HepG2 (cell line): Measurements from ENCODE around the gene GADD45GIP1. TPM values are rescaled to one million over a fixed set of nuclear protein-coding genes. Genes with fewer than 3 reads are reported as not detected.

Experiments used
- CENPT ChIP-seq: sonication (generic); formaldehyde crosslinking; IDR thresholded peaks from 2 replicates; pipeline ENCODE4 v1.8.0; 2022; ENCODE audit warnings: low read depth, mild to moderate bottlenecking, moderate library complexity, missing genetic modification reagents
- GTF3A ChIP-seq: sonication (generic); formaldehyde crosslinking; conservative IDR thresholded peaks from 2 replicates; pipeline ENCODE4 v1.4.0; 2020; ENCODE audit warnings: mild to moderate bottlenecking, missing genetic modification reagents
- PAF1 ChIP-seq: IDR thresholded peaks from 2 replicates; pipeline ENCODE4 v1.6.1; 2016; ENCODE audit warnings: missing genetic modification reagents, missing compliant biosample characterization
- PCBP1 ChIP-seq: fragments of 200-400 bp; formaldehyde crosslinking; IDR thresholded peaks from 2 replicates; pipeline ENCODE4 v1.6.1; 2017; ENCODE audit warnings: mild to moderate bottlenecking, low read depth, low read length, borderline replicate concordance
- RAD21 ChIP-seq: fragments of 450-650 bp; formaldehyde crosslinking; IDR thresholded peaks from 2 replicates; pipeline ENCODE4 v1.5.0; 2020; ENCODE audit warnings: mild to moderate bottlenecking
- RARG ChIP-seq: sonication (generic); formaldehyde crosslinking; IDR thresholded peaks from 2 replicates; pipeline ENCODE4 v1.4.0; 2020; ENCODE audit warnings: low read depth, mild to moderate bottlenecking, missing genetic modification reagents
- REL ChIP-seq: sonication (generic); formaldehyde crosslinking; conservative IDR thresholded peaks from 2 replicates; pipeline ENCODE4 v1.8.0; 2022; ENCODE audit warnings: mild to moderate bottlenecking, missing genetic modification reagents, moderate library complexity
- SMC3 ChIP-seq: IDR thresholded peaks from 2 replicates; pipeline ENCODE4 v1.6.1; 2011; ENCODE audit warnings: low read length, improper control_type of control experiment
- SNAI1 ChIP-seq: sonication (generic); formaldehyde crosslinking; IDR thresholded peaks from 2 replicates; pipeline ENCODE4 v1.5.0; 2020; ENCODE audit warnings: mild to moderate bottlenecking, missing genetic modification reagents, borderline replicate concordance
- SP5 ChIP-seq: IDR thresholded peaks from 2 replicates; pipeline ENCODE4 v1.6.1; 2016; ENCODE audit warnings: low read depth, borderline replicate concordance
- SRF ChIP-seq: IDR thresholded peaks from 2 replicates; pipeline ENCODE4 v1.6.1; 2011; ENCODE audit warnings: mild to moderate bottlenecking, low read depth, low read length, moderate library complexity
- SRSF9 ChIP-seq: fragments of 200-400 bp; formaldehyde crosslinking; IDR thresholded peaks from 2 replicates; pipeline ENCODE4 v1.6.1; 2018; ENCODE audit warnings: borderline replicate concordance, mild to moderate bottlenecking, low read depth, low read length; ENCODE audit not compliant: insufficient read depth, poor library complexity, severe bottlenecking
- ZBTB7A ChIP-seq: sonication (generic); formaldehyde crosslinking; IDR thresholded peaks from 2 replicates; pipeline ENCODE4 v1.8.0; 2022; ENCODE audit warnings: mild to moderate bottlenecking, missing genetic modification reagents
- ZNF235 ChIP-seq: sonication (generic); formaldehyde crosslinking; IDR thresholded peaks from 2 replicates; pipeline ENCODE4 v1.8.1; 2023; ENCODE audit warnings: mild to moderate bottlenecking, missing genetic modification reagents, borderline replicate concordance
- ZNF792 ChIP-seq: IDR thresholded peaks from 2 replicates; pipeline ENCODE4 v1.6.1; 2016
- polyA plus RNA-seq, 8 experiments: library from polyadenylated mRNA; depleted of rRNA in 3 of 8; stranded (reverse) in 7 of 8; unstranded in 1 of 8; fragments of >200 nt; fragmentation: Illumina TruSeq in 4 of 8; extraction: Trizol in 4 of 8; gene quantifications; 2 replicates each; pipeline versions ENCODE4 v1.2.1 to v1.2.3, GENCODE V29; 2011 to 2016; ENCODE audit warnings: low read depth in 4 of 8, missing spikeins in 1 of 8, mixed read lengths in 1 of 8; ENCODE audit not compliant: insufficient read depth in 1 of 8
- total RNA-seq, 5 experiments: library from RNA; depleted of rRNA; stranded (reverse); fragments of >200 nt; fragmentation: Illumina TruSeq; extraction: Trizol; gene quantifications; 2 replicates each; pipeline ENCODE4 v1.2.3, GENCODE V29; 2016; ENCODE audit warnings: low read depth in 1 of 5
- TF ChIP-seq, protein P1 (sequence below): sonication (generic); formaldehyde crosslinking; conservative IDR thresholded peaks from 2 replicates; pipeline ENCODE4 v1.4.0; 2020; ENCODE audit warnings: mild to moderate bottlenecking, missing genetic modification reagents, moderate library complexity
- TF ChIP-seq, protein P2 (sequence below): sonication (generic); formaldehyde crosslinking; IDR thresholded peaks from 2 replicates; pipeline ENCODE4 v1.4.0; 2020; ENCODE audit warnings: missing genetic modification reagents
- TF ChIP-seq, protein P3 (sequence below): sonication (generic); formaldehyde crosslinking; conservative IDR thresholded peaks from 2 replicates; pipeline ENCODE4 v1.8.1; 2023; ENCODE audit warnings: missing genetic modification reagents
- TF ChIP-seq, protein P4 (sequence below): IDR thresholded peaks from 2 replicates; pipeline ENCODE4 v1.6.1; 2018; ENCODE audit warnings: missing genetic modification reagents, mild to moderate bottlenecking, missing compliant biosample characterization

GADD45GIP1 gene
- total and polyA plus RNA-seq, 2 of the 13 experiments (the other 11 are each of a cell fraction or from before 2014, with no cell fraction given), result 24.6 to 30.7 TPM

DNA sequence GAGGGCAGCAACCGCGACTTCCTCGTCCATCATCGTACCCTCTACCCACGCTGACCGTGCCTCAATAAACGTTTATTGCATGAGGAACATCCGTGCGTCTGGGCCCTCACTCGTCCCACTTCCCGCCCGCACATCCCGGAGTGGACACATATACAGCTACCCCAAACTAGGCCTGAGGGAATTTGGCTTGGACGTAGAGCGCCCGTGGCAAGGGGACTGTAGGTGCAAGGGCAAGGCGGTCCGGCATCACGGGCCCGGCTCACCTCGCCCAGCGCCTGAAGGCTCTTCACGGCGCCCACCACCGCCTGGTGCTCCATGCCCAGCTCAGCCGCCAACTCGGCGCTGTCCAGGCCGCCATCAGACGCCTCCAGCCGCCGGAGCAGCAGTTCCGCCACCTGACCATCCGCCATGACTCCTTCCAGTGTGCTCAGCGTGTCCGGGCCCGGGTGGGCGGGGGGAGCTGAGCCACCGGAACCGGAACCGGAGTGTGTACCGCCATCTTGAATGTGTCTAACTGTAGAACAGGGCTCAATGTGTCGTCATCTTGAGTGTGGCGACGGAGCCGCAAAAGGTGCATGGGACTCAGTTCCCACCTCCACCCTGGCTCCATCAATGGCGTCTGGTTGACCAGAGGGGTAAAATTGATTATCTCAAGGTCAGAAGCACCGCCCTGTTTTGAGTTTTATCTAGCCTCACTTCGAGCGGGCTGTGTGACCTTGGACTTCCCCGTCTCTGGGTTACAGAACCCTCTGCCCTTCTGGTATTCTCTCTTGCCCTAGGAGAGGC lies 23.5 kb downstream of the GADD45GIP1 start, which contains the start of gene FARSA (continued):
- TF ChIP-seq, protein P1, sequence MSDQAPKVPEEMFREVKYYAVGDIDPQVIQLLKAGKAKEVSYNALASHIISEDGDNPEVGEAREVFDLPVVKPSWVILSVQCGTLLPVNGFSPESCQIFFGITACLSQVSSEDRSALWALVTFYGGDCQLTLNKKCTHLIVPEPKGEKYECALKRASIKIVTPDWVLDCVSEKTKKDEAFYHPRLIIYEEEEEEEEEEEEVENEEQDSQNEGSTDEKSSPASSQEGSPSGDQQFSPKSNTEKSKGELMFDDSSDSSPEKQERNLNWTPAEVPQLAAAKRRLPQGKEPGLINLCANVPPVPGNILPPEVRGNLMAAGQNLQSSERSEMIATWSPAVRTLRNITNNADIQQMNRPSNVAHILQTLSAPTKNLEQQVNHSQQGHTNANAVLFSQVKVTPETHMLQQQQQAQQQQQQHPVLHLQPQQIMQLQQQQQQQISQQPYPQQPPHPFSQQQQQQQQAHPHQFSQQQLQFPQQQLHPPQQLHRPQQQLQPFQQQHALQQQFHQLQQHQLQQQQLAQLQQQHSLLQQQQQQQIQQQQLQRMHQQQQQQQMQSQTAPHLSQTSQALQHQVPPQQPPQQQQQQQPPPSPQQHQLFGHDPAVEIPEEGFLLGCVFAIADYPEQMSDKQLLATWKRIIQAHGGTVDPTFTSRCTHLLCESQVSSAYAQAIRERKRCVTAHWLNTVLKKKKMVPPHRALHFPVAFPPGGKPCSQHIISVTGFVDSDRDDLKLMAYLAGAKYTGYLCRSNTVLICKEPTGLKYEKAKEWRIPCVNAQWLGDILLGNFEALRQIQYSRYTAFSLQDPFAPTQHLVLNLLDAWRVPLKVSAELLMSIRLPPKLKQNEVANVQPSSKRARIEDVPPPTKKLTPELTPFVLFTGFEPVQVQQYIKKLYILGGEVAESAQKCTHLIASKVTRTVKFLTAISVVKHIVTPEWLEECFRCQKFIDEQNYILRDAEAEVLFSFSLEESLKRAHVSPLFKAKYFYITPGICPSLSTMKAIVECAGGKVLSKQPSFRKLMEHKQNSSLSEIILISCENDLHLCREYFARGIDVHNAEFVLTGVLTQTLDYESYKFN, result peak; percentile 47; the same call in 1 of the 2 replicates
- TF ChIP-seq ZNF235 (CRISPR knock-in tag) (peak; percentile 22; the same call in 1 of the 2 replicates), SNAI1 (no peak), ZNF792 (peak; percentile 75), RAD21 (peak; percentile 39; the same call in 1 of the 2 replicates), PAF1 (CRISPR knock-in tag) (no peak), SRF (0 out of 2 replicates have a peak, but pooled peaks have one; percentile 9), REL (CRISPR knock-in tag) (0 out of 2 replicates have a peak, but pooled peaks have one; percentile 32), GTF3A (CRISPR knock-in tag) (no peak), PCBP1 (no peak), CENPT (CRISPR knock-in tag) (no peak), SMC3 (no peak), ZBTB7A (CRISPR knock-in tag) (no peak), SRSF9 (no peak), RARG (CRISPR knock-in tag) (no peak), SP5 (CRISPR knock-in tag) (peak; percentile 41; the same call in 1 of the 2 replicates)
- TF ChIP-seq, protein P2, sequence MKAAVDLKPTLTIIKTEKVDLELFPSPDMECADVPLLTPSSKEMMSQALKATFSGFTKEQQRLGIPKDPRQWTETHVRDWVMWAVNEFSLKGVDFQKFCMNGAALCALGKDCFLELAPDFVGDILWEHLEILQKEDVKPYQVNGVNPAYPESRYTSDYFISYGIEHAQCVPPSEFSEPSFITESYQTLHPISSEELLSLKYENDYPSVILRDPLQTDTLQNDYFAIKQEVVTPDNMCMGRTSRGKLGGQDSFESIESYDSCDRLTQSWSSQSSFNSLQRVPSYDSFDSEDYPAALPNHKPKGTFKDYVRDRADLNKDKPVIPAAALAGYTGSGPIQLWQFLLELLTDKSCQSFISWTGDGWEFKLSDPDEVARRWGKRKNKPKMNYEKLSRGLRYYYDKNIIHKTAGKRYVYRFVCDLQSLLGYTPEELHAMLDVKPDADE, result no peak
- TF ChIP-seq, protein P3, sequence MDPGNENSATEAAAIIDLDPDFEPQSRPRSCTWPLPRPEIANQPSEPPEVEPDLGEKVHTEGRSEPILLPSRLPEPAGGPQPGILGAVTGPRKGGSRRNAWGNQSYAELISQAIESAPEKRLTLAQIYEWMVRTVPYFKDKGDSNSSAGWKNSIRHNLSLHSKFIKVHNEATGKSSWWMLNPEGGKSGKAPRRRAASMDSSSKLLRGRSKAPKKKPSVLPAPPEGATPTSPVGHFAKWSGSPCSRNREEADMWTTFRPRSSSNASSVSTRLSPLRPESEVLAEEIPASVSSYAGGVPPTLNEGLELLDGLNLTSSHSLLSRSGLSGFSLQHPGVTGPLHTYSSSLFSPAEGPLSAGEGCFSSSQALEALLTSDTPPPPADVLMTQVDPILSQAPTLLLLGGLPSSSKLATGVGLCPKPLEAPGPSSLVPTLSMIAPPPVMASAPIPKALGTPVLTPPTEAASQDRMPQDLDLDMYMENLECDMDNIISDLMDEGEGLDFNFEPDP (CRISPR knock-in tag), result no peak
- TF ChIP-seq, protein P4, sequence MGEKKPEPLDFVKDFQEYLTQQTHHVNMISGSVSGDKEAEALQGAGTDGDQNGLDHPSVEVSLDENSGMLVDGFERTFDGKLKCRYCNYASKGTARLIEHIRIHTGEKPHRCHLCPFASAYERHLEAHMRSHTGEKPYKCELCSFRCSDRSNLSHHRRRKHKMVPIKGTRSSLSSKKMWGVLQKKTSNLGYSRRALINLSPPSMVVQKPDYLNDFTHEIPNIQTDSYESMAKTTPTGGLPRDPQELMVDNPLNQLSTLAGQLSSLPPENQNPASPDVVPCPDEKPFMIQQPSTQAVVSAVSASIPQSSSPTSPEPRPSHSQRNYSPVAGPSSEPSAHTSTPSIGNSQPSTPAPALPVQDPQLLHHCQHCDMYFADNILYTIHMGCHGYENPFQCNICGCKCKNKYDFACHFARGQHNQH, result peak; percentile 42; the same call in 1 of the 2 replicates
